Endothelial cell of umbilical vein (primary cell): ENCODE measurements around the gene GPR157. TPM values are rescaled to one million over a fixed set of nuclear protein-coding genes. Genes with fewer than 3 reads are reported as not detected.

Source experiments
- BruUV-seq: library from RNA; stranded (reverse); fragments of 400-500 nt; replicated peaks from 2 replicates; lab custom pipeline; 2021; lab: Mats Ljungman, UMichigan
- CTCF ChIA-PET: fragments of 300-600, 350-600 bp; sonication (Branson Sonifier 250); formaldehyde crosslinking; loops from one replicate; lab custom pipeline; 2021; ENCODE audit warnings: antibody characterized with exemption, inconsistent platforms; lab: Charles Lee
- POLR2A ChIA-PET: fragments of 300-600, 350-600 bp; sonication (Branson Sonifier 250); formaldehyde crosslinking; loops from one replicate; lab custom pipeline; 2021; ENCODE audit warnings: antibody characterized with exemption, inconsistent platforms; lab: Charles Lee
- DNase-seq: peaks from one replicate; pipeline ENCODE4 v3.0.0-alpha.2; 2011; ENCODE audit warnings: low read depth, low spot score
- FAIRE-seq: peaks from 2 replicates; lab custom pipeline; 2011; peaks lifted over from hg19 to GRCh38; lab: Jason Lieb, UNC
- H2AFZ ChIP-seq: 2 replicates; pipeline ENCODE4 v1.6.0; 2012; ENCODE audit warnings: low read depth, low read length, control low read depth, inconsistent platforms
- H3K27ac ChIP-seq: 2 replicates; pipeline ENCODE4 v1.5.1; 2011; ENCODE audit warnings: low read depth, mild to moderate bottlenecking, control low read depth, low read length, moderate library complexity; ENCODE audit not compliant: insufficient read depth
- H3K27me3 ChIP-seq, 2 experiments: 2 replicates each; pipeline versions ENCODE4 v1.6.0 to v1.6.1; 2011; ENCODE audit warnings: low read length in 2 of 2, mixed read lengths in 1 of 2; ENCODE audit not compliant: control insufficient read depth in 2 of 2, insufficient read depth in 2 of 2
- H3K36me3 ChIP-seq, 2 experiments: 2 replicates in 1 of 2; 3 replicates in 1 of 2; pipeline ENCODE4 v1.5.1; 2011; ENCODE audit warnings: low read length in 2 of 2, mild to moderate bottlenecking in 1 of 2, moderate library complexity in 1 of 2; ENCODE audit not compliant: control insufficient read depth in 2 of 2, insufficient read depth in 2 of 2; ENCODE audit errors: extremely low read depth in 1 of 2
- H3K4me1 ChIP-seq: 3 replicates; pipeline ENCODE4 v1.5.1; 2011; ENCODE audit warnings: mild to moderate bottlenecking, low read length; ENCODE audit not compliant: control insufficient read depth, insufficient read depth; ENCODE audit errors: extremely low read depth
- H3K4me2 ChIP-seq: 2 replicates; pipeline ENCODE4 v1.6.1; 2011; ENCODE audit warnings: low read length, control low read depth, mixed read lengths; ENCODE audit not compliant: insufficient read depth
- H3K4me3 ChIP-seq, 3 experiments: fragments of 200-600 bp in 1 of 3; sonication (generic), shearing (Covaris generic) in 1 of 3; replicated peaks in 1 of 3; 2 replicates each; pipeline ENCODE4 v1.5.1; 2011 to 2016; ENCODE audit warnings: control low read depth in 3 of 3, low read length in 3 of 3, mild to moderate bottlenecking in 2 of 3, inconsistent platforms in 1 of 3, low read depth in 1 of 3, moderate library complexity in 1 of 3; ENCODE audit not compliant: insufficient read depth in 1 of 3
- H3K79me2 ChIP-seq: 2 replicates; pipeline ENCODE4 v1.6.0; 2012; ENCODE audit warnings: low read length, inconsistent platforms; ENCODE audit not compliant: control insufficient read depth, insufficient read depth
- H3K9ac ChIP-seq: replicated peaks from 2 replicates; pipeline ENCODE3; 2011; ENCODE audit warnings: low read length, control low read depth; ENCODE audit not compliant: insufficient read depth; ENCODE audit errors: extremely low read depth
- H3K9me1 ChIP-seq: replicated peaks from 3 replicates; pipeline ENCODE4 v1.6.0; 2011; ENCODE audit warnings: mild to moderate bottlenecking, low read length; ENCODE audit not compliant: control insufficient read depth, insufficient read depth; ENCODE audit errors: extremely low read depth
- H3K9me3 ChIP-seq: replicated peaks from 2 replicates; pipeline ENCODE4 v1.5.1; 2012; ENCODE audit warnings: low read length, inconsistent platforms; ENCODE audit not compliant: control insufficient read depth, insufficient read depth
- H4K20me1 ChIP-seq: replicated peaks from 2 replicates; pipeline ENCODE3; 2011; ENCODE audit warnings: mild to moderate bottlenecking, low read length; ENCODE audit not compliant: control insufficient read depth, insufficient read depth; ENCODE audit errors: extremely low read depth
- CTCF ChIP-seq, 2 donors: IDR thresholded peaks; 1 replicate in 1 of 2; 2 replicates in 1 of 2; pipeline ENCODE4 v1.5.1; 2011; ENCODE audit warnings: low read length in 2 of 2, mild to moderate bottlenecking in 2 of 2, moderate library complexity in 2 of 2, control low read depth in 1 of 2, inconsistent platforms in 1 of 2, low read depth in 1 of 2; ENCODE audit not compliant: insufficient read depth in 1 of 2; ENCODE audit errors: extremely low read depth in 1 of 2
- EZH2 ChIP-seq: IDR thresholded peaks from 2 replicates; pipeline ENCODE4 v1.6.1; 2012; ENCODE audit warnings: borderline replicate concordance, low read depth, mild to moderate bottlenecking, moderate library complexity, low read length, inconsistent platforms; ENCODE audit not compliant: severe bottlenecking
- FOS ChIP-seq: IDR thresholded peaks from 2 replicates; pipeline ENCODE4 v1.6.1; 2011; ENCODE audit warnings: mild to moderate bottlenecking, low read length, moderate library complexity, borderline replicate concordance; ENCODE audit not compliant: insufficient read depth
- GATA2 ChIP-seq: IDR thresholded peaks from 2 replicates; pipeline ENCODE4 v1.7.0; 2011; ENCODE audit warnings: low read depth, mild to moderate bottlenecking, moderate library complexity, mixed read lengths, low read length; ENCODE audit not compliant: insufficient read length, insufficient read depth
- JUN ChIP-seq: IDR thresholded peaks from 2 replicates; pipeline ENCODE4 v1.6.1; 2011; ENCODE audit warnings: borderline replicate concordance, low read depth; ENCODE audit not compliant: insufficient read length, insufficient read depth
- MAX ChIP-seq: IDR thresholded peaks from 2 replicates; pipeline ENCODE4 v1.6.1; 2011; ENCODE audit not compliant: insufficient read depth, insufficient read length
- MYC ChIP-seq: IDR thresholded peaks from one replicate; pipeline ENCODE4 v1.6.1; 2011; ENCODE audit warnings: mild to moderate bottlenecking, low read depth, low read length
- POLR2A ChIP-seq: IDR thresholded peaks from 2 replicates; pipeline ENCODE4 v1.6.1; 2012; ENCODE audit warnings: low read depth, mild to moderate bottlenecking, control low read depth, low read length
- POLR2AphosphoS5 ChIP-seq: IDR thresholded peaks from 2 replicates; pipeline ENCODE4 v1.6.1; 2012; ENCODE audit warnings: low read depth, mild to moderate bottlenecking, control low read depth, low read length, moderate library complexity; ENCODE audit not compliant: insufficient read depth
- dilution Hi-C: fragments of 300-500 bp; cut with MboI; formaldehyde crosslinking; loops from one replicate; pipeline ENCODE4 v1.15.0; 2019; ENCODE audit warnings: low sequenced_read_pairs; ENCODE audit not compliant: extremely low pct_ligation_motif_present
- intact Hi-C: fragments of 100-400 bp; cut with micrococcal nuclease; formaldehyde crosslinking; loops from one replicate; pipeline ENCODE4 v1.10.0; 2022
- polyA plus RNA-seq, 4 experiments: library from polyadenylated mRNA; depleted of rRNA in 3 of 4; stranded (reverse) in 3 of 4; unstranded in 1 of 4; fragments of >200 nt; gene quantifications; 2 replicates each; pipeline versions ENCODE4 v1.2.1 to v1.2.3, GENCODE V29; 2011 to 2012; ENCODE audit warnings: missing spikeins in 1 of 4
- total RNA-seq: library from RNA; stranded (reverse); gene quantifications from 2 replicates; pipeline ENCODE4 v1.2.3, GENCODE V29; 2021

The GPR157 gene
- total and polyA plus RNA-seq, 2 donors (not counting 3 experiments of a cell fraction or from before 2014, with no cell fraction given): 1.0 to 6.5 TPM

GRCh38 chr1:9051379-9051778 lies 77.5 kb downstream of the GPR157 start:
- Histone ChIP-seq H3K36me3 (no peaks in the 10 kb centered on the region), H3K4me2 (no peak overlapping the region), H2AFZ (no peak overlapping the region), H3K27me3 (peaks cover 2 to 6% of the 10 kb centered on the region in 2 experiments), H3K9me3 (no peaks in the 10 kb centered on the region), H3K9me1 (no peaks in the 10 kb centered on the region), H3K4me1 (no peaks in the 10 kb centered on the region), H3K9ac (no peak overlapping the region), H4K20me1 (no peaks in the 10 kb centered on the region), H3K27ac (no peak overlapping the region), H3K79me2 (no peaks in the 10 kb centered on the region), H3K4me3 (no peak overlapping the region)
- CTCF ChIA-PET: interaction anchor here (1.0 to 2.2 kb wide), 3 partner anchors 47 to 59 kb away, joined by 3 to 9 read pairs (median 4); no protein-coding TSS in a partner anchor
- DNase-seq (no peak), FAIRE-seq (no peak)
- intact Hi-C loops: no loop called here
- dilution Hi-C loops: no loop called here
- no TSS peak for BruUV-seq
- POLR2A ChIA-PET: no interaction called here
- TF ChIP-seq POLR2AphosphoS5 (no peak), POLR2A (no peak), MAX (no peak), EZH2 (no peak), FOS (no peak), CTCF (IDR thresholded peaks at IDR 0.05; ENCODE audit: extremely low read depth in 1 of 2, insufficient read depth in 1 of 2, low read depth in 1 of 2, low read length in 2 of 2) (no peak), JUN (no peak), MYC (no peak), GATA2 (no peak)
